Prostate gland (tissue), 2 donors: Measurements from ENCODE around the gene PCDHGA6.
"Not testable (repeated sequence)": the region's sequence is repeated elsewhere in the genome, so short reads cannot be mapped to it uniquely, and the experiment has no call there.

Source experiments
- CTCF ChIP-seq, 4 experiments: fragments of 200-600 bp in 2 of 4; fragments of 450-650 bp in 2 of 4; sonication (generic) in 2 of 4; IDR thresholded peaks; 1 replicate in 3 of 4; 2 replicates in 1 of 4; pipeline ENCODE4 v1.5.1; 2016 to 2019; ENCODE audit warnings: antibody characterized with exemption in 4 of 4, mild to moderate bottlenecking in 2 of 4, moderate library complexity in 2 of 4
- POLR2A ChIP-seq: fragments of 450-650 bp; IDR thresholded peaks from one replicate; pipeline ENCODE4 v1.6.1; 2016; ENCODE audit warnings: antibody characterized with exemption, mild to moderate bottlenecking
- POLR2AphosphoS5 ChIP-seq: sonication (generic); formaldehyde crosslinking; IDR thresholded peaks from one replicate; pipeline ENCODE4 v1.6.1; 2017; ENCODE audit warnings: antibody characterized with exemption

GRCh38 chr5:141414548-141415274 lies 41.0 kb downstream of the PCDHGA6 start:
- TF ChIP-seq CTCF (IDR thresholded peaks at IDR 0.05); POLR2AphosphoS5; POLR2A: not testable (repeated sequence)
